ENCODE results near the gene MARVELD3. TPM values are rescaled to one million over a fixed set of nuclear protein-coding genes. Genes with fewer than 3 reads are reported as not detected.
"Not testable (repeated sequence)": the region's sequence is repeated elsewhere in the genome, so short reads cannot be mapped to it uniquely, and the experiment has no call there.

Gene MARVELD3
- total RNA-seq, 1 experiment from 2014 or later, result 27.0 TPM

GRCh38 chr16:71610936-71611871 is 14.8 kb upstream of the MARVELD3 start:
- H3K27ac Mint-ChIP-seq, result no peak overlapping the region
- no CpG with 5 or more reads among the region's 19 CpGs for WGBS (ENCODE audit: extremely low coverage, insufficient read length, low lambda C conversion rate)
- H2AFZ ChIP-seq (ENCODE audit: low read length), result no peak overlapping the region

GRCh38 chr16:71614956-71615355 is 11.0 kb upstream of the MARVELD3 start:
- H3K4me1 ChIP-seq (ENCODE audit: insufficient read depth, low read length); H3K56ac ChIP-seq (ENCODE audit: insufficient read length, low read depth, low read length); H3K18ac ChIP-seq (ENCODE audit: insufficient read length, low read depth, low read length); H2BK20ac ChIP-seq (ENCODE audit: low read depth, low read length, poor library complexity, severe bottlenecking); H4K8ac ChIP-seq (replicated peaks; ENCODE audit: insufficient read length, low read depth, low read length); H3K4ac ChIP-seq (ENCODE audit: low read depth, low read length); H3K9ac ChIP-seq (ENCODE audit: extremely low read depth, insufficient read length, low read length); H3K27ac Mint-ChIP-seq; H3K9me3 Mint-ChIP-seq; H2BK120ac ChIP-seq (ENCODE audit: low read depth, low read length, poor library complexity, severe bottlenecking); H4K20me1 ChIP-seq (ENCODE audit: control insufficient read depth, insufficient read depth, insufficient read length); H3K4me3 Mint-ChIP-seq; H3K9me3 ChIP-seq (ENCODE audit: control insufficient read depth, low read depth, low read length); DNase-seq; H3K27ac ChIP-seq (ENCODE audit: insufficient read length, low read depth, low read length); H3T11ph ChIP-seq (ENCODE audit: low read length); H3K27me3 Mint-ChIP-seq (ENCODE audit: low read depth); H2BK15ac ChIP-seq (ENCODE audit: low read depth, low read length); H2BK5ac ChIP-seq (ENCODE audit: insufficient read length, low read length); H3K36me3 Mint-ChIP-seq (ENCODE audit: insufficient read depth in 1 of 3, low read depth in 3 of 3); H3K4me2 ChIP-seq (ENCODE audit: insufficient read depth, insufficient read length, low read length); H2BK12ac ChIP-seq (ENCODE audit: insufficient read length, low read depth, low read length); H3K79me1 ChIP-seq (ENCODE audit: insufficient read depth, low read depth, low read length, poor library complexity, severe bottlenecking); H4K5ac ChIP-seq (ENCODE audit: insufficient read length, low read depth, low read length); H3K27me3 ChIP-seq (ENCODE audit: insufficient read depth, low read length); H3K14ac ChIP-seq (ENCODE audit: insufficient read depth, low read length); H4K91ac ChIP-seq (ENCODE audit: insufficient read length, low read depth, low read length); H2AK5ac ChIP-seq (ENCODE audit: insufficient read length, low read length); H3K23me2 ChIP-seq (ENCODE audit: insufficient read length, low read depth, low read length, poor library complexity, severe bottlenecking); H3K79me2 ChIP-seq (ENCODE audit: insufficient read depth, low read length); H2AFZ ChIP-seq (ENCODE audit: low read length); H3K23ac ChIP-seq (ENCODE audit: insufficient read length, low read depth, low read length): not testable (repeated sequence)
- no CpG with 5 or more reads among the region's 8 CpGs for WGBS (ENCODE audit: extremely low coverage, insufficient read length, low lambda C conversion rate)
- peaks cover 6 to 11% of the 10 kb centered on the region in 2 experiments for H3K4me1 Mint-ChIP-seq

More at GRCh38 chr16:71610936-71611871, 14.8 kb upstream of the MARVELD3 start:
- Mint-ChIP-seq H3K4me3 (peak overlapping the region in 1 of 2 experiments; percentile 29; a peak in 2 of 5 replicates), H3K4me1 (peaks cover 6 to 11% of the 10 kb centered on the region in 2 experiments), H3K36me3 (ENCODE audit: insufficient read depth in 1 of 3, low read depth in 3 of 3) (no peaks in the 10 kb centered on the region), H3K9me3 (no peaks in the 10 kb centered on the region; a peak in 2 of 5 replicates), H3K27me3 (ENCODE audit: low read depth) (no peaks in the 10 kb centered on the region)
- H3K14ac ChIP-seq (ENCODE audit: insufficient read depth, low read length), result no peak overlapping the region
- H3K9ac ChIP-seq (ENCODE audit: extremely low read depth, insufficient read length, low read length), result no peak overlapping the region
- peak overlapping the region; percentile 5 for H3K4me2 ChIP-seq (ENCODE audit: insufficient read depth, insufficient read length, low read length)
- H3T11ph ChIP-seq (ENCODE audit: low read length), result no peak overlapping the region
- no peak overlapping the region for H2BK12ac ChIP-seq (ENCODE audit: insufficient read length, low read depth, low read length)
- H3K18ac ChIP-seq (ENCODE audit: insufficient read length, low read depth, low read length), result no peak overlapping the region
- H2BK120ac ChIP-seq (ENCODE audit: low read depth, low read length, poor library complexity, severe bottlenecking), result no peak overlapping the region
- no peak overlapping the region for H4K91ac ChIP-seq (ENCODE audit: insufficient read length, low read depth, low read length)
- no peak overlapping the region for H3K23ac ChIP-seq (ENCODE audit: insufficient read length, low read depth, low read length)
- H4K20me1 ChIP-seq (ENCODE audit: control insufficient read depth, insufficient read depth, insufficient read length), result no peaks in the 10 kb centered on the region
- no peak overlapping the region for H2AK5ac ChIP-seq (ENCODE audit: insufficient read length, low read length)
- H2BK20ac ChIP-seq (ENCODE audit: low read depth, low read length, poor library complexity, severe bottlenecking), result no peak overlapping the region
- H3K9me3 ChIP-seq (ENCODE audit: control insufficient read depth, low read depth, low read length), result no peaks in the 10 kb centered on the region
- DNase-seq, result peak; percentile 91
- no peak overlapping the region for H3K4ac ChIP-seq (ENCODE audit: low read depth, low read length)
- no peaks in the 10 kb centered on the region for H3K23me2 ChIP-seq (ENCODE audit: insufficient read length, low read depth, low read length, poor library complexity, severe bottlenecking)
- no peak overlapping the region for H4K8ac ChIP-seq (replicated peaks; ENCODE audit: insufficient read length, low read depth, low read length)
- H3K4me1 ChIP-seq (ENCODE audit: insufficient read depth, low read length), result no peaks in the 10 kb centered on the region
- no peak overlapping the region for H3K56ac ChIP-seq (ENCODE audit: insufficient read length, low read depth, low read length)
- no peak overlapping the region for H3K27ac ChIP-seq (ENCODE audit: insufficient read length, low read depth, low read length)
- no peak overlapping the region for H2BK5ac ChIP-seq (ENCODE audit: insufficient read length, low read length)
- H4K5ac ChIP-seq (ENCODE audit: insufficient read length, low read depth, low read length), result no peak overlapping the region
- H2BK15ac ChIP-seq (ENCODE audit: low read depth, low read length), result no peak overlapping the region
- H3K79me1 ChIP-seq (ENCODE audit: insufficient read depth, low read depth, low read length, poor library complexity, severe bottlenecking), result no peaks in the 10 kb centered on the region
- TF ChIP-seq, protein P1, sequence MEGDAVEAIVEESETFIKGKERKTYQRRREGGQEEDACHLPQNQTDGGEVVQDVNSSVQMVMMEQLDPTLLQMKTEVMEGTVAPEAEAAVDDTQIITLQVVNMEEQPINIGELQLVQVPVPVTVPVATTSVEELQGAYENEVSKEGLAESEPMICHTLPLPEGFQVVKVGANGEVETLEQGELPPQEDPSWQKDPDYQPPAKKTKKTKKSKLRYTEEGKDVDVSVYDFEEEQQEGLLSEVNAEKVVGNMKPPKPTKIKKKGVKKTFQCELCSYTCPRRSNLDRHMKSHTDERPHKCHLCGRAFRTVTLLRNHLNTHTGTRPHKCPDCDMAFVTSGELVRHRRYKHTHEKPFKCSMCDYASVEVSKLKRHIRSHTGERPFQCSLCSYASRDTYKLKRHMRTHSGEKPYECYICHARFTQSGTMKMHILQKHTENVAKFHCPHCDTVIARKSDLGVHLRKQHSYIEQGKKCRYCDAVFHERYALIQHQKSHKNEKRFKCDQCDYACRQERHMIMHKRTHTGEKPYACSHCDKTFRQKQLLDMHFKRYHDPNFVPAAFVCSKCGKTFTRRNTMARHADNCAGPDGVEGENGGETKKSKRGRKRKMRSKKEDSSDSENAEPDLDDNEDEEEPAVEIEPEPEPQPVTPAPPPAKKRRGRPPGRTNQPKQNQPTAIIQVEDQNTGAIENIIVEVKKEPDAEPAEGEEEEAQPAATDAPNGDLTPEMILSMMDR (conservative IDR thresholded peaks at IDR 0.05), result peak; percentile 98
- H3K27me3 ChIP-seq (ENCODE audit: insufficient read depth, low read length), result no peaks in the 10 kb centered on the region
- H3K79me2 ChIP-seq (ENCODE audit: insufficient read depth, low read length), result no peaks in the 10 kb centered on the region

All from H9 (cell line).